ENCODE measurements around the gene ARHGAP4. TPM values are rescaled to one million over a fixed set of nuclear protein-coding genes. Genes with fewer than 3 reads are reported as not detected.

Gene ARHGAP4
- total RNA-seq, 4 donors from 2014 or later, result 16.6 to 72.2 (median 36.4) TPM

GRCh38 chrX:153968255-153968654 lies 42.2 kb upstream of the ARHGAP4 start:
- ATAC-seq (ENCODE audit: low FRiP score) (no peak), DNase-seq (ENCODE audit: low spot score) (no peak)
- TF ChIP-seq, protein P1, sequence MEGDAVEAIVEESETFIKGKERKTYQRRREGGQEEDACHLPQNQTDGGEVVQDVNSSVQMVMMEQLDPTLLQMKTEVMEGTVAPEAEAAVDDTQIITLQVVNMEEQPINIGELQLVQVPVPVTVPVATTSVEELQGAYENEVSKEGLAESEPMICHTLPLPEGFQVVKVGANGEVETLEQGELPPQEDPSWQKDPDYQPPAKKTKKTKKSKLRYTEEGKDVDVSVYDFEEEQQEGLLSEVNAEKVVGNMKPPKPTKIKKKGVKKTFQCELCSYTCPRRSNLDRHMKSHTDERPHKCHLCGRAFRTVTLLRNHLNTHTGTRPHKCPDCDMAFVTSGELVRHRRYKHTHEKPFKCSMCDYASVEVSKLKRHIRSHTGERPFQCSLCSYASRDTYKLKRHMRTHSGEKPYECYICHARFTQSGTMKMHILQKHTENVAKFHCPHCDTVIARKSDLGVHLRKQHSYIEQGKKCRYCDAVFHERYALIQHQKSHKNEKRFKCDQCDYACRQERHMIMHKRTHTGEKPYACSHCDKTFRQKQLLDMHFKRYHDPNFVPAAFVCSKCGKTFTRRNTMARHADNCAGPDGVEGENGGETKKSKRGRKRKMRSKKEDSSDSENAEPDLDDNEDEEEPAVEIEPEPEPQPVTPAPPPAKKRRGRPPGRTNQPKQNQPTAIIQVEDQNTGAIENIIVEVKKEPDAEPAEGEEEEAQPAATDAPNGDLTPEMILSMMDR (IDR thresholded peaks at IDR 0.05), result no peak

DNA sequence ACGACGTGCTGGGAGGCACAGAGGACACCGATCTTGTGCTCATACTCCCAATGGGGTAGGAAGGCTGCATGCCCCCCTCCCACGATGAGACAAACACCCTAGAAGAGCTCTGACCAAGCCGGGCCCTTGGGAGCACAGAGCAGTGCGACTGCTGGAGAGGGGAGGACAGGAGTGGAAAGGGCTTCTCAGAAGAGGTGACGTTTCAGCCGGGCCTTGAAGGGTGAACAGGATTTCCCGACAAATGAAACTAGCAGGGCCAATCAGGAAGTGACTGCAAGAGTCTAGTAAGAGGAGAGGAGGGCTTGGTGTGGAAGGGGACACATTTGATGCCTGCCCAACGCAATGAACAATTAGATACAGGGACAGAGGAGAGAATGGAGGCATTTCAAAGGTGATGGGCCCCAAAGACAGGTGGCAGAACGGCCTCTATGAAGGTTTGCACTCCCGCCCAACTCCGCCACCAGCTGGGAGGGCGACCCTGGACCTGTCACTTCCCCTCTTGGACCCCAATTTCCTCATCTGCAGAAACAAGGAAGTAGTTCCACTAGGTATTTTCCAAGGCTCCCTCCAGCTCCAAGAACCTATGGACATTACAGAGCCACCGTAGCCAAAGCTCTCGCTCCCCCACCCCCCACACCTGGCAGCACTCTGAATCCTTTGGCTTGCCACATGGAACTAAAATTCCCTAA lies 41.6 kb upstream of the ARHGAP4 start:
- TF ChIP-seq, protein P1 (IDR thresholded peaks at IDR 0.05), result no peak
- no peak for ATAC-seq (ENCODE audit: low FRiP score)
- DNase-seq (ENCODE audit: low spot score), result no peak

DNA sequence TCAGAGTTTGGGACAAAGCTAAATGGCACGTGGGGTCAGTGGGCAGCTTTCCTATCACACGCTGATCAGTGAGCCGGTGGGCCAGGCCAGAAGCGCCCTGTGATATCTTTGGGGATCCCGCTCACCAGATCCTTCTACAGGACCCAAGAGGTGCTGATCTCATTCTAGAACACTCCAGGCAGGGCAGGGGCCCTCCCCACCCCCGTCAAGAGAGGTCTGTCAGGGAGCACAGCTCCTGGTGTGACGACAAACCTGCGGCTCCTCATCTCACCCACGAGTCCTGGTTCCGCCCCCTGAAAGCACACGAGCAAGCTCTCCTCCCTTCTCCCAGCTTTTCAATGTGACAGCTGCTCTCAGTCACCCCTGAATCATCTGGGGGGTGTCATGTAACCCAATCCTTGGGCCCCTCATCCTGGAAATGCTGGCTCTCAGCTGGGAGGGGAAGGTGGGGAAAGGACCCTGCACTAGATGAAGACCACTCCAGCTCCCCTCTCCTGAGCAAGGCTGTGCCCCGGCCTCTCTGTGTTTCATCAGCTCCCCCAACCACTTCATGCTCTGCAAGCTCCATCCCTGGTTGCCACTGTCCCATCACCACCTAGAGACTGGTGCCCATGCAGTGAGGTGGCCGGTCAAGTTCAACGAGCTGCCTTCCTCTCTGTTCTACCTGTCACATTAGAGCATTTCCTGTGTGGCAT lies 40.9 kb upstream of the ARHGAP4 start:
- DNase-seq (ENCODE audit: low spot score) (no peak), ATAC-seq (ENCODE audit: low FRiP score) (no peak)
- TF ChIP-seq, protein P1 (IDR thresholded peaks at IDR 0.05), result no peak

DNA sequence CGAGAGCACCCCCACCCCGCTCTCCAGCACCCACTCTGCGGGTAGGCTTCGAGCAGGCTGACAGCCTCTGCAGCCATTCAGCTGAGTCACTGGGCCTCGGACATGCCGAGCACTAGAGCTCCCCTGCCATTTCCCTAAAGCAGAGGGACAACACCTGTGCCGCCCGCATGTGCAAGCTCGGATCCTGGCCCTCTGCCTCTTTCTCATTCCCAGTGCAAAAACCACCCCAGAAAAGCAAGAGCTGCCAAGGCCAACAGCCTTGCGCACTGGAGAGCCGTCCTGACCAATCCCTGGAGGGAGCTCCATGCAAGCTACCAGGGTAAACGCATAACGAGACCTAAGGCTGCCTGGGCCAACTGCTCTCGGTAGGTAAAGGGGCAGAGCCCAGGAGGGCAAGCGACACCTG lies 40.2 kb upstream of the ARHGAP4 start:
- ATAC-seq (ENCODE audit: low FRiP score) (no peak), DNase-seq (ENCODE audit: low spot score) (no peak)
- TF ChIP-seq, protein P1 (IDR thresholded peaks at IDR 0.05), result no peak

- DNase-seq (ENCODE audit: low spot score), result no peak
- TF ChIP-seq, protein P1 (IDR thresholded peaks at IDR 0.05), result no peak
- no peak for ATAC-seq (ENCODE audit: low FRiP score)
These were observed 39.3 kb upstream of the ARHGAP4 start for GRCh38 chrX:153965406-153965805.

DNA sequence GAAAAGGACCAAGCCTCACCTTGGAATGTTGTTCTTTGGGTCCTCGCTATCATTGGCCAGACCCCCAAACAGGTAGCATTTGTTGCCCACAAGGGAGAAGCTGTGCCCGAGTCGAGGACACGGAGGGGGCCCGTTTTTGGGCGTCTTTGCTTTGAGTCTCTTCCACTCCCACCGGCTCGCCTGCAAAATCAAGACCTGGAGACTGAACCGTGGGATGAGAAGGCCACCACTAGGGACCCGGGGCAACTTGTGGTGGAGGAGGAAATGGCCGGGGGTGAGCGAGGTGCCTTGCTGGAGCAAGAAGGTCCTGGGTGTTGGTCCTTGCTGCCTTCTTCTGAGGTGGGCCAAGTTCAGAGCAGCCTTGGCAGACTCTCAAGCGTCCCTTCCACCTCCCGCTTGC lies 38.0 kb upstream of the ARHGAP4 start:
- no peak for DNase-seq (ENCODE audit: low spot score)
- no peak for ATAC-seq (ENCODE audit: low FRiP score)
- TF ChIP-seq, protein P1 (IDR thresholded peaks at IDR 0.05), result no peak

GRCh38 chrX:153963546-153963945 lies 37.5 kb upstream of the ARHGAP4 start:
- ATAC-seq (ENCODE audit: low FRiP score) (no peak), DNase-seq (ENCODE audit: low spot score) (no peak)
- TF ChIP-seq, protein P1 (IDR thresholded peaks at IDR 0.05), result no peak
